IPS-18a (cell line): ENCODE results near the gene GRID1.
"Not testable (repeated sequence)": the region's sequence is repeated elsewhere in the genome, so short reads cannot be mapped to it uniquely, and the experiment has no call there.

Experiments
- H3K27ac ChIP-seq: one replicate; pipeline ENCODE4 v1.5.1; 2013; ENCODE audit warnings: low read length
- H3K27me3 ChIP-seq: one replicate; pipeline ENCODE4 v1.6.1; 2013; ENCODE audit warnings: mild to moderate bottlenecking, low read length; ENCODE audit not compliant: control insufficient read depth, insufficient read depth
- H3K36me3 ChIP-seq: one replicate; pipeline ENCODE4 v1.6.1; 2013; ENCODE audit warnings: low read depth, low read length; ENCODE audit not compliant: control insufficient read depth
- H3K4me1 ChIP-seq: one replicate; pipeline ENCODE4 v1.6.1; 2013; ENCODE audit warnings: low read depth, low read length; ENCODE audit not compliant: control insufficient read depth
- H3K4me3 ChIP-seq: one replicate; pipeline ENCODE4 v1.5.1; 2013; ENCODE audit warnings: low read length
- H3K9ac ChIP-seq: one replicate; pipeline ENCODE4 v1.6.1; 2013; ENCODE audit warnings: mild to moderate bottlenecking, low read length, moderate library complexity
- H3K9me3 ChIP-seq: one replicate; pipeline ENCODE4 v1.6.1; 2013; ENCODE audit warnings: low read depth, low read length; ENCODE audit not compliant: control insufficient read depth

The GRID1 gene

GRCh38 chr10:86113501-86113900 is 253.1 kb downstream of the GRID1 start:
- no peak overlapping the region for H3K4me3 ChIP-seq
- no peak overlapping the region for H3K9ac ChIP-seq
- no peaks in the 10 kb centered on the region for H3K36me3 ChIP-seq
- no peaks in the 10 kb centered on the region for H3K9me3 ChIP-seq
- no peaks in the 10 kb centered on the region for H3K27me3 ChIP-seq
- no peak overlapping the region for H3K27ac ChIP-seq
- H3K4me1 ChIP-seq: no peaks in the 10 kb centered on the region

- Histone ChIP-seq H3K9ac (no peak overlapping the region), H3K27ac (no peak overlapping the region), H3K4me3 (no peak overlapping the region), H3K27me3 (no peaks in the 10 kb centered on the region), H3K36me3 (no peaks in the 10 kb centered on the region), H3K4me1 (no peaks in the 10 kb centered on the region), H3K9me3 (no peaks in the 10 kb centered on the region)
These were observed 253.6 kb downstream of the GRID1 start for GRCh38 chr10:86113044-86113443.

GRCh38 chr10:86111902-86112545 is 254.6 kb downstream of the GRID1 start:
- H3K4me3 ChIP-seq: no peak overlapping the region
- H3K36me3 ChIP-seq: no peaks in the 10 kb centered on the region
- H3K9me3 ChIP-seq: no peaks in the 10 kb centered on the region
- no peaks in the 10 kb centered on the region for H3K4me1 ChIP-seq
- H3K27me3 ChIP-seq: no peaks in the 10 kb centered on the region
- H3K9ac ChIP-seq: no peak overlapping the region
- no peak overlapping the region for H3K27ac ChIP-seq

- no peaks in the 10 kb centered on the region for H3K4me1 ChIP-seq
- H3K27me3 ChIP-seq: no peaks in the 10 kb centered on the region
- H3K9ac ChIP-seq: no peak overlapping the region
- H3K4me3 ChIP-seq: no peak overlapping the region
- no peaks in the 10 kb centered on the region for H3K9me3 ChIP-seq
- no peak overlapping the region for H3K27ac ChIP-seq
- no peaks in the 10 kb centered on the region for H3K36me3 ChIP-seq
These were observed 256.3 kb downstream of the GRID1 start for GRCh38 chr10:86110156-86110786.

- no peaks in the 10 kb centered on the region for H3K9me3 ChIP-seq
- no peaks in the 10 kb centered on the region for H3K36me3 ChIP-seq
- no peak overlapping the region for H3K4me3 ChIP-seq
- H3K27me3 ChIP-seq: no peaks in the 10 kb centered on the region
- H3K27ac ChIP-seq: no peak overlapping the region
- no peak overlapping the region for H3K9ac ChIP-seq
- H3K4me1 ChIP-seq: no peaks in the 10 kb centered on the region
These were observed 257.2 kb downstream of the GRID1 start for GRCh38 chr10:86109421-86109820.

- Histone ChIP-seq H3K36me3 (no peaks in the 10 kb centered on the region), H3K9me3 (no peaks in the 10 kb centered on the region), H3K9ac (no peak overlapping the region), H3K27ac (no peak overlapping the region), H3K27me3 (no peaks in the 10 kb centered on the region), H3K4me3 (no peak overlapping the region), H3K4me1 (no peaks in the 10 kb centered on the region)
These were observed 257.9 kb downstream of the GRID1 start for GRCh38 chr10:86108696-86109095.

- H3K9ac ChIP-seq, H3K4me1 ChIP-seq: not testable (repeated sequence)
These were observed 258.8 kb downstream of the GRID1 start for GRCh38 chr10:86107611-86108310.

GRCh38 chr10:86107131-86107530 is 259.5 kb downstream of the GRID1 start:
- Histone ChIP-seq H3K9me3 (no peaks in the 10 kb centered on the region), H3K27me3 (no peaks in the 10 kb centered on the region), H3K4me1 (no peaks in the 10 kb centered on the region), H3K4me3 (no peak overlapping the region), H3K9ac (no peak overlapping the region), H3K36me3 (no peaks in the 10 kb centered on the region), H3K27ac (no peak overlapping the region)

More at GRCh38 chr10:86107611-86108310, 258.8 kb downstream of the GRID1 start:
- H3K36me3 ChIP-seq, H3K9me3 ChIP-seq, H3K4me3 ChIP-seq, H3K27ac ChIP-seq, H3K27me3 ChIP-seq: not testable (repeated sequence)

- H3K4me1 ChIP-seq: no peaks in the 10 kb centered on the region
- no peak overlapping the region for H3K27ac ChIP-seq
- H3K9me3 ChIP-seq: no peaks in the 10 kb centered on the region
- no peaks in the 10 kb centered on the region for H3K27me3 ChIP-seq
- no peaks in the 10 kb centered on the region for H3K36me3 ChIP-seq
- H3K9ac ChIP-seq: no peak overlapping the region
- H3K4me3 ChIP-seq: no peak overlapping the region
These were observed 260.0 kb downstream of the GRID1 start for GRCh38 chr10:86106616-86107015.

- Histone ChIP-seq H3K27me3 (no peaks in the 10 kb centered on the region), H3K36me3 (no peaks in the 10 kb centered on the region), H3K4me3 (no peak overlapping the region), H3K9me3 (no peaks in the 10 kb centered on the region), H3K9ac (no peak overlapping the region), H3K4me1 (no peaks in the 10 kb centered on the region), H3K27ac (no peak overlapping the region)
These were observed 261.0 kb downstream of the GRID1 start for GRCh38 chr10:86105640-86106039.

- Histone ChIP-seq H3K4me3 (no peak overlapping the region), H3K9me3 (no peaks in the 10 kb centered on the region), H3K4me1 (no peaks in the 10 kb centered on the region), H3K36me3 (no peaks in the 10 kb centered on the region), H3K27me3 (no peaks in the 10 kb centered on the region), H3K9ac (no peak overlapping the region), H3K27ac (no peak overlapping the region)
These were observed 261.4 kb downstream of the GRID1 start for GRCh38 chr10:86105181-86105580.
